Measurements from ENCODE around the gene MICA.

Gene MICA

DNA sequence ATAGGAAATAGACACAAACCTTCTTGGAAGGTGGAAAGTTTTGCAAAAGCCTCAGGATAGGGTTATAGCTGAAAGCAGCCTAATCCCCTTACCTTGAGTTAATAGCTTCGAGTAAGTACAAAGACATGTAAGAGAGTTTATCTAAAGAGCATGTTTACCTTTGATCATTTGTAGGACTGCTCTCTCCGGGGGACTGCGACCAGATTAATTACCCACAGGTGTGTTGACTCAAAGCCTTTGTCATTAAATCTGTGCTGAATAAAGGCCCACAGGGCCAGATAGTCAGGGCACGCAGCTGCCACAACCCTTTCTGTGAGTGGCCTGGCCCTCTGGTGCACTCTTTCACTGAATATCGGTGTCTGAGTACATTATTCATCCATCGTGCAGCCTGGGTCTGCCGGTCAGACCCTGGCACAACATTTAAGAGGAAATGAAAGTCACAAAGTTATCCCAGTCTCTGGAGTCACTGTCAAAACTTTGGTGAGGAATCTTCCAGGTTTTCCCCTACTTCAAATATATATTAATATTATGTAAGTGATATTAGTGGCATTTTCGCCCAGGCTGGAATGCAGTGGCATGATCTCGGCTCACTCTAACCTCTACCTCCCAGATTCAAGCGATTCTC is 5.4 kb upstream of the MICA start:
- H3K79me2 ChIP-seq, result no peaks in the 10 kb centered on the region
- no peaks in the 10 kb centered on the region for H3K27me3 ChIP-seq (ENCODE audit: control insufficient read depth, insufficient read depth, low read length)
- H3K4me1 ChIP-seq, result no peaks in the 10 kb centered on the region
- no peak overlapping the region for H2AFZ ChIP-seq
- no peak overlapping the region for H3K9ac ChIP-seq
- H3K36me3 ChIP-seq (ENCODE audit: control insufficient read depth, insufficient read depth, low read length), result no peaks in the 10 kb centered on the region
- no peak overlapping the region for H3K4me2 ChIP-seq (ENCODE audit: low read length)
- TF ChIP-seq, protein P1, sequence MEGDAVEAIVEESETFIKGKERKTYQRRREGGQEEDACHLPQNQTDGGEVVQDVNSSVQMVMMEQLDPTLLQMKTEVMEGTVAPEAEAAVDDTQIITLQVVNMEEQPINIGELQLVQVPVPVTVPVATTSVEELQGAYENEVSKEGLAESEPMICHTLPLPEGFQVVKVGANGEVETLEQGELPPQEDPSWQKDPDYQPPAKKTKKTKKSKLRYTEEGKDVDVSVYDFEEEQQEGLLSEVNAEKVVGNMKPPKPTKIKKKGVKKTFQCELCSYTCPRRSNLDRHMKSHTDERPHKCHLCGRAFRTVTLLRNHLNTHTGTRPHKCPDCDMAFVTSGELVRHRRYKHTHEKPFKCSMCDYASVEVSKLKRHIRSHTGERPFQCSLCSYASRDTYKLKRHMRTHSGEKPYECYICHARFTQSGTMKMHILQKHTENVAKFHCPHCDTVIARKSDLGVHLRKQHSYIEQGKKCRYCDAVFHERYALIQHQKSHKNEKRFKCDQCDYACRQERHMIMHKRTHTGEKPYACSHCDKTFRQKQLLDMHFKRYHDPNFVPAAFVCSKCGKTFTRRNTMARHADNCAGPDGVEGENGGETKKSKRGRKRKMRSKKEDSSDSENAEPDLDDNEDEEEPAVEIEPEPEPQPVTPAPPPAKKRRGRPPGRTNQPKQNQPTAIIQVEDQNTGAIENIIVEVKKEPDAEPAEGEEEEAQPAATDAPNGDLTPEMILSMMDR (IDR thresholded peaks at IDR 0.05), result no peak
- no peaks in the 10 kb centered on the region for H3K9me3 ChIP-seq (ENCODE audit: control insufficient read depth, low read length)
- no peak overlapping the region for H3K4me3 ChIP-seq (ENCODE audit: low read depth, low read length)
- no peak overlapping the region for H3K27ac ChIP-seq

DNA sequence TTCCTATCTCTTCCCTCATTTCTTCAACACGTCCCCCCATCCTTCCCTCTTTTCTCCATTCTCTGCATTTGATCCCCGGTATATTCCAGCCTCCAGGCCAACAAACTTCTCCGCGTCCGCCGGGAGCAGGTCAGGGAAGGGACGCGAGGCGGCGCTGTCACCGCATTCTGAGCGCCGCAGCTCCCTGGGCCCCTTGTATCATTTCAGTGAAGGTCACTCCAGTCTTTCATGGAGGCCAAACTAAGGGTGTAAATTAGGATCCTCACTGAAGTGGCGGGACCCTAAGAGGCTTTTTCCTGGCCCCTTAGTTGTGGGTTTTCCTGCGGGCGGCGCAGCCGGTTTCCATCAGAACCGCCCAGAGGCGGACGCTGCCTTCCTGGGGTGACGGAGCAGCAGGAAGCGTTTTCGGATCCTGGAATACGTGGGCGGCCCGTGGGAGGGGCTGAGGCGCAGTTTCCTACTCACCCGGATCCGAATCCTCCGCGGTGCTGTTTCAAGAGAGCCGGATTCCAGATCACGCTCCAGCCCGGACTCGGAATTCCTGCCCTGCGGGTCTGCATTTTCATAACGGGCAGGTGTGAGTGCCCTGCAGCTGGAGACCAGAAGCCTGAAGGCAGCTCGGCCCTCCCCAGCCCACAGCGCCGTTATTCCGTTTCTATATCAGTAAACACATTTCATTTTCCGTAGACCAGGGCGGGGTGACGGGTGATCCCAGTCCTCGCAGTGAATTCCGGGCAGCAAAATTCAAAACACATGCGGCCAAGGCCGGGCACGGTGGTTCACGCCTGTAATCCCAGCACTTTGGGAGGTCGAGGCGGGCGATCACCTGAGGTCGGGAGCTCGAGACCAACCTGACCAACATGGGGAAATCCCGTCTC is 3.6 kb upstream of the MICA start:
- H3K36me3 ChIP-seq (ENCODE audit: control insufficient read depth, insufficient read depth, low read length), result no peaks in the 10 kb centered on the region
- no peak overlapping the region for H3K9ac ChIP-seq
- H2AFZ ChIP-seq, result peak overlapping the region; percentile 81
- H3K4me3 ChIP-seq (ENCODE audit: low read depth, low read length), result peak overlapping the region; percentile 91
- peak overlapping the region; percentile 89 for H3K4me2 ChIP-seq (ENCODE audit: low read length)
- peak overlapping the region; percentile 79 for H3K27ac ChIP-seq
- H3K27me3 ChIP-seq (ENCODE audit: control insufficient read depth, insufficient read depth, low read length), result no peaks in the 10 kb centered on the region
- no peaks in the 10 kb centered on the region for H3K9me3 ChIP-seq (ENCODE audit: control insufficient read depth, low read length)
- TF ChIP-seq, protein P1 (IDR thresholded peaks at IDR 0.05), result peak; percentile 87
- H3K79me2 ChIP-seq, result peaks cover 3% of the 10 kb centered on the region
- H3K4me1 ChIP-seq, result peaks cover 3% of the 10 kb centered on the region

DNA sequence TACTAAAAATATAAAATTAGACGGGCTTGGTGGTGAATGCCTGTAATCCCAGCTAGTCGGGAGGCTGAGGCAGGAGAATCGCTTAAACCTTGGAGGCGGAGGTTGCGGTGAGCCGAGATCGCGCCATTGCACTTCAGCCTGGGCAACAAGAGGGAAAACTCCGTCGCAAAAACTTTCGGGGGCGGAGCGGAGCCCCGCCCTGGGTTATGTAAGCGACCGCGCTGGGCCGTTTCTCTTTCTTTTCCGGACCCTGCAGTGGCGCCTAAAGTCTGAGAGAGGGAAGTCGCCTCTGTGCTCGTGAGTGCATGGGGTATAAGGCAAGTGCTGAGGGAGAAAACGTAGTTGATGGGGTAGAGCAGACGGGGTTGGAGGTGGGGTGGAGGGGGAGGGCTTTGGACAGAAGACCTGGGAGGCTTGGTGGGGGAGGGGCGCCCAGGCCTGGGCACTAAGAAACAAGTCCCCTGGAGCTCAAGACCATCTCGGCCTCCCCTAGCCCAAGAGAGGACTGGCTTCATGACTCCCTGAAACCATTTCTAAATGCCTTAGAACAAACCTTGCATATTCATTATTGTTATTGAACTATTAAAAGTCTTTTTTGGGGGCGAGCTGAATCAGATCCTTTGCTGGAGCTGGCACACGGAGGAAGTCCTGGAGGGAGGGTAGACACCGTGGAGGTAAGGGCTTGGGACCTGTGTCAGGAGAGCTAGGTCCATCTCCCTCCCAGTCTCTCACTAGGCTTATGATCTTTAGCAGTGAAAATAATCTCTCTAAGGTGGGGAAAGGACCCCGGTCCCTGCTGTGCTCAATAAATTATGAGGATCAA is 2.7 kb upstream of the MICA start:
- Histone ChIP-seq H3K4me2 (ENCODE audit: low read length) (peak overlapping the region; percentile 89), H3K9me3 (ENCODE audit: control insufficient read depth, low read length) (no peaks in the 10 kb centered on the region), H3K27ac (peak overlapping the region; percentile 79), H3K27me3 (ENCODE audit: control insufficient read depth, insufficient read depth, low read length) (no peaks in the 10 kb centered on the region), H3K4me1 (peaks cover 3% of the 10 kb centered on the region), H3K79me2 (peaks cover 3% of the 10 kb centered on the region), H3K36me3 (ENCODE audit: control insufficient read depth, insufficient read depth, low read length) (no peaks in the 10 kb centered on the region), H2AFZ (peak overlapping the region; percentile 81), H3K4me3 (ENCODE audit: low read depth, low read length) (peak overlapping the region; percentile 91), H3K9ac (no peak overlapping the region)
- TF ChIP-seq, protein P1 (IDR thresholded peaks at IDR 0.05), result no peak

DNA sequence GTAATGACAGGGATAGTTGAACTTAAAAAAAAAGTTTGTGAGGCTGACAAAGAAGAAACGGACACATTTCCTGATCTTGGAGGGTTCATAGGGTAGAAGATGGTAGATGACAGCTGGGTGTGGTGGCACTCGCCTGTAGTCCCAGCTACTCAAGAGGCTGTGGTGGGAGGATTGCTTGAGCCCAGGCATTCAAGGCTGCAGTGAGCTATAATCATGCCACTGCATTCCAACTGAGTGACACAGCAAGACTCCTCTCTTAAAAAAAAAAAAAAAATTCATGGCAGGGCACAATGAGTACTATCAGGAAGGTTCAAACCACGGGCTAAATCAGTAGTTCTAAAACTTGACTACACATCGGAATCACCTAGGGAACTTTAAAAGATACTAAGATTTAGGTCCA is 2.0 kb upstream of the MICA start:
- Histone ChIP-seq H3K4me2 (ENCODE audit: low read length) (peak overlapping the region; percentile 89), H3K36me3 (ENCODE audit: control insufficient read depth, insufficient read depth, low read length) (no peaks in the 10 kb centered on the region), H3K27ac (no peak overlapping the region), H3K79me2 (peaks cover 3% of the 10 kb centered on the region), H2AFZ (no peak overlapping the region), H3K9me3 (ENCODE audit: control insufficient read depth, low read length) (no peaks in the 10 kb centered on the region), H3K27me3 (ENCODE audit: control insufficient read depth, insufficient read depth, low read length) (no peaks in the 10 kb centered on the region), H3K4me1 (peaks cover 3% of the 10 kb centered on the region), H3K4me3 (ENCODE audit: low read depth, low read length) (peak overlapping the region; percentile 91), H3K9ac (no peak overlapping the region)
- TF ChIP-seq, protein P1 (IDR thresholded peaks at IDR 0.05), result no peak
